SK-N-DZ (cell line): ENCODE measurements around the gene PKIB.
A peak's percentile ranks its signal among the peaks of the same experiment; 100 is the strongest.
"Not testable (repeated sequence)": the region's sequence is repeated elsewhere in the genome, so short reads cannot be mapped to it uniquely, and the experiment has no call there.

ENCODE experiments used
- DNase-seq: peaks from one replicate; pipeline ENCODE4 v3.0.0-alpha.2; 2015; ENCODE audit warnings: low spot score

Gene PKIB

GRCh38 chr6:122710908-122711635, 100.9 kb downstream of the PKIB start:
- DNase-seq: peak; percentile 82

GRCh38 chr6:122712093-122712447, 101.9 kb downstream of the PKIB start:
- DNase-seq: no peak

- DNase-seq: no peak
Measured at GRCh38 chr6:122712448-122713137, 102.4 kb downstream of the PKIB start.

- no peak for DNase-seq
Measured at GRCh38 chr6:122713138-122713537, 102.9 kb downstream of the PKIB start.

DNA sequence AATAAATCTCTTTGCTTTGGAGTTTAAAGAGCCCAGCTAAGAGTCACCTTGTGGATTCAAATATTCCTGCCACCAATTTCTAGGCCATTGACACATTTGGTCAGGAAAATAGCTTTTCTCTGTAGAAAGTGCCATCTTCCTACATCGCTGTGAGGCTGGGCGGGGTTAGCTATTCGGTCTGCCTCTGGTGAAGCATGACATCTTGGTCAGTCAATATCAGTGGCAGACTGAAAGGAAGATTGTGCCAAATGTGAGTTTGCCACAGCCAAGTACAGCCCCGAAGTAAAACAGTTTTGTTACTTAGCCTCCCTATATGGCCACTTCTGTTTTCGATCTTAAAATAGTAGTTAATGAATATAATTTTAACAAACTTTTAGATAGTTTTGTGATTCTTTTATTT, 103.9 kb downstream of the PKIB start:
- no peak for DNase-seq

DNA sequence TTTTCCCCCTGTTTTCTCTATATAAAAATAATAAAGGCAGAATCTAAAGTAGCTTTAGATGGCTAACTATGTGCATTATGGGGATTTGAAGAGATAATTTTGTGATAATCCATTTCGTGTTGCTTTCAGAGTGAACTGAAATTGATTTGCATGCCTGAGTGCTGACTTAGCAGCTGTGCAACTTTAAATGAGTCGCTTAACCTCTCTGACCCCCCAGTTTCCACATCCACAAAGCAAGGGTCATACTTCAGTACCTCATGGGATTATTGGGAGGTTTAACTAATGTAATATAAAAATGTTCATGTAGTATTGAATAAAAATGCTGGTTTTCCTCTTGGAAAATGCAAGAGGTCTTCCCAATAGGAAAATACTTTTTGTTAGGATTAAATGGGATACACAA, 105.5 kb downstream of the PKIB start:
- no peak for DNase-seq

GRCh38 chr6:122717350-122717749, 107.1 kb downstream of the PKIB start:
- DNase-seq: no peak

DNA sequence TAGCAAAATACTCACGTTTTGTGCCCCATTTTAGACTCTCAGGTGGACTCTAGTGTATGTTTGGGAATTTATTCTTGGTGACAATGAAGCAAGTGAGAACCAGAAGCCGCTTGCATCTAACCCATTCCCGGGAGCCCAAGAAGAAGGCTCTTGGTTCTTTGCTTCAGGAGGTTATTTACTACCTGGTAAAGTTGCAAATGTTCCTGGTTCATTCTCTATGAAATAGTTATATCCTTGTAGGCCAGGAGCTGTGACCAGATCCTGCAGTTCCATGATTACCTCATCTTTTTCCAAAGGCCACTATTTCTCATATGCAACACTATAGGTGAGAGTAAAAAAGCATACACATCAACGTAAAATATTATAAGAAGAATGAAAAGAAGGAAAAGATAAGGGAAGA, 108.4 kb downstream of the PKIB start:
- DNase-seq: no peak

DNA sequence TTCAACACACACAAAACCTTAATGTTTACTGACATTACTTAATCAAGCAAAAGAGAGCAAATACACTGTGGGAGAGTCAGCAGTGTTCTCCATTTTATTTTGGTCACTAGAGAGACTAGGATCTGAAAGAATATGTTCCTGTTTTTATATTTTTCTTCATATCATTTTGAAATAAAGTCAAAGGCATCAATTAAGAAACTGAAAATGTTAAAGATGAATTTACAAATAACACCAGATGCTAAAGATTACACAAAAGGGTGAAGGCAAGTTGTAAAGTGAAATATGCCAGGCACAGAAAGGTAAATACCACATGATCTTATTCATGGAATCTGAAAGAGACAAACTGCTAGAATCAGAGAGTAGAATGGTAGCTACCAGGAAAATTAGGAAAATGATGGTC, 109.0 kb downstream of the PKIB start:
- DNase-seq: no peak

DNA sequence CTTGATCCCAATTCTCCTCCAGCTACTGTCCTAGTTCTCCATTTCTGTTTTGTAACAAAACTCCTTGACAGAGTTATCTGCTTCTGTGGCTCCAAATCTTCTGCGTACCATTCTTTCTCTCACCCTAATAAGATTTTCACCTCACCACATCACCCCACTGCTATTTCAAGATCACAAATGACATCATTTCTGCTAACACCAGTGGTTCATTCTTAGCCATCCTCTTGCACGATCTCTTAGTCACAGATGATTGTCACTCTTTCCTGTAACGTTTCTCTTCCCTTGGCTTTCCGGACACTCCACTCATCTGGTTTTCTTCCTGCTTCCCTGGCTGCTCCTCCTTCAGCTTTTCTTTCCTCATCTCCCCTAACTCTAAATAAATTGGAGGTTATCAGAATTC, 112.5 kb downstream of the PKIB start:
- DNase-seq: peak; percentile 37

- peak; percentile 41 for DNase-seq
Measured at GRCh38 chr6:122726649-122727048, 116.4 kb downstream of the PKIB start.

DNA sequence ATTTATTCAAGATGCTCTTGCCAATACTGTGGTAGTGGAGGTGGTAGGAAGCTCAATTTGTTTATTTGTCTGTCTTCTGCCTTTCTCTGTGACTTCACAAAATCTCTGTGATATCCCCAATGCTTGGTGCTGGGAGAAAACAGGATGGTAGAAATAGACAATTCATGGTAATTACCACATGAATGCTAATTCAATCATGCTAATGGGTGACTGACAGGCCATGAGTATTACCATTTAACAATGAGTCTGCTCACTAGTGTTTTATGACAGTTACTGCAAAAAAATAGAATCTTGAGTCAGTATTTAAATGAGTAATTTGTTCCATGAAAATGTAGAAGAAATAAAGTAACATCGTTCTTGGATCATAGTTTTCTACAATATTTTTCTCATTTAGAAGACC, 117.0 kb downstream of the PKIB start:
- DNase-seq: no peak

DNA sequence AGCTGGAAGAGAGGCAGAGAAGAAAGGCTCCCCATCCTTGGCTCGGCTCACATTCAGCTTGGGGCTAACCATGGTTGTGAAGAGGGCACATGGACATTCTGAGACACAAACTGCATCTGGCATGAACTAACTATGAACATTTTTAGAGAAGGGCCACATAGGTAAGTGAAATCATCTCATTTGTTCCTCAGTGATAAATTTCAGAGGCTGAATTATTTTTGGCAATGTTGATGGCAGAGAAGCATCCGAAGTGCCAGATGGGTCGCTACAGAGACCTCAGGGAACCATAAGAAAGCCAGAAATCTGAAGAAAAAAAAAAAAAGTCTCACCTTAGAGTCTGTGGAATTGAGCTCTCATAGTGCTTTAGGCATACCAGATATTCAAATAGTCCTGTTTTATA, 120.1 kb downstream of the PKIB start:
- DNase-seq: no peak

- DNase-seq: peak; percentile 63
Measured at GRCh38 chr6:122730775-122731386, 120.7 kb downstream of the PKIB start.

DNA sequence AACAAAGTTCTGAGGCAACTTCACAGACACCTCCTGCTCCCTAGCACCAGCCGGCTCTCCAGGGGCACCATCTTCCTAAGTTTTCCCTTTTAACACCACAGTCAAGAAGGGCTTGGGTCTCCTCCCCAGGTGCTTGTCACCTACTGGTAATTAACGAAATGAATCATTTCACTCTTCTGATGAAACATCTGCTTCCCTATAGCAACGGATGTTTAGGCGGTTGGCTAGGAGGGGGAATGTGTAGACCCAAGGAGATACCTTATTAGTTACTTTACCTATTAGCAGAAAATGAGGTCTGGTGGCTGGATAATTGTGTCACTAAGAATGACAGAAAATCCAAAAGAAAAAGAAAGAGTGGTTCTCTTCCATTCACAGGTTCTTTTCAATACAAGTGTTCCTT, 123.1 kb downstream of the PKIB start:
- no peak for DNase-seq

GRCh38 chr6:122734529-122735395, 124.6 kb downstream of the PKIB start:
- no peak for DNase-seq

DNA sequence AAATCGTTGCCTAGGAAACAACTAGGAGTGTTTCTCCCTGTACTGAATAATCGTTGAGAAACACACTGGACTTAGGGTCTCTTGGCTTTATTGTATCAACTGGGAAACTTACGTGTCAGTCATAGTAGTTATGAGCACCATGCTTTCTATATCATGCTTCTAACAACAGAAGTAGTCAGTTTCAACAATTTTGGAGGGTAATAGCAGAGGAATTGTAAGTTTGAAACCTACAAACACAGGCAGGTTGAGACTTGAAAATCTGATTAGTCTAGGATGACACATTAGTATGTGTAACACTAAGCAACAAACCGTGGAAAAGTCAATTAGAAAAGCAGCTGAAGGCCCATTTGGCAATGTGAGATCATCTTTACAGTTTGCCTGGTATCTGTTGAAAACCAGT, 125.4 kb downstream of the PKIB start:
- DNase-seq: no peak

DNA sequence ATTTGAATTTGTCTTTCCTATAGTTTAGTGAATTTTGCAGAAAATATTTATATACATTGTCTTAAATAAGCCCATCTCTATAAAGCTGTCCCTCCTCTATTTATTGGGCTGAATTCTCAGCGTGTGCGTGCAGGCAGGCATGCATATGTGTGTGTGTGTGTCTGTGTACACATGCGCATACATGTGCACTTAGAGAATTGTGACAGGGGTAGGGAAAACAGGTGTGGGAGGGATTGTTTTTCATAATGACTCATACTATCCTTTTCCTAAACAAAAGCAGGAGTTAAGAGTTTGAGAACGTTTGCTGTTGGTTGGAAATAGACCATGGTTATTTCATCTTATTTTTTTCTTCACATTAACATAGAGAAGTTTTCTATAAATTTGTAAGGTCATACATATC, 126.0 kb downstream of the PKIB start:
- no peak for DNase-seq

GRCh38 chr6:122736616-122737015, 126.4 kb downstream of the PKIB start:
- no peak for DNase-seq

- no peak for DNase-seq
Measured at GRCh38 chr6:122740091-122740490, 129.9 kb downstream of the PKIB start.

- DNase-seq: no peak
Measured at GRCh38 chr6:122740936-122741335, 130.7 kb downstream of the PKIB start.

DNA sequence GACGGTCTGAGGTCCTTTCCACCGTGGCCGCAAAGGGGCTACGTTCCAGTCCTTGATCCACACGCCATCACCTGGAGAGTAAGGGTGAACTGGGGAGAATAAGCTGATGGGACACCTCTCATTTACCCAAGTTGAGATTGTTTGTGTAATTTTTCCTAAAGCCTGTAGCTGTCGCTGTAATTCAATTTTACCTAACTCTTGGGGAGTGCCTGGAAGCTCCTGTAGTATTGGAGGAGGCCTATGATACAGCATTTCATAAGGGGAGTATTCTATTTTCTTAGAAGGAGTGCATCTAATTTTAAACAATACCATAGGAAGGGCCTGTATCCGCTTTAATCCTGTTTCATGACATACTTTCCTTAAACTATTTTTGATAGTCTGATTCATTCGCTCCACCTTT, 134.0 kb downstream of the PKIB start:
- not testable (repeated sequence) for DNase-seq
